Medulla oblongata (tissue), 1 donor: Measurements from ENCODE around the gene NPIPB6.

Experiments used
- DNase-seq: peaks from one replicate; pipeline ENCODE4 v3.0.0-alpha.2; 2015; ENCODE audit errors: extremely low spot score

The NPIPB6 gene

GRCh38 chr16:28324235-28324886 is 38.9 kb downstream of the NPIPB6 start:
- DNase-seq, result no peak

- peak; percentile 17 for DNase-seq
Measured at GRCh38 chr16:28321700-28322411, 41.5 kb downstream of the NPIPB6 start.

GRCh38 chr16:28320741-28321140 is 42.6 kb downstream of the NPIPB6 start:
- DNase-seq, result no peak

GRCh38 chr16:28320023-28320561 is 43.2 kb downstream of the NPIPB6 start:
- no peak for DNase-seq

- DNase-seq, result no peak
Measured at GRCh38 chr16:28319476-28320022, 43.8 kb downstream of the NPIPB6 start.

- no peak for DNase-seq
Measured at GRCh38 chr16:28318042-28318744, 45.1 kb downstream of the NPIPB6 start.

- peak; percentile 61 for DNase-seq
Measured at GRCh38 chr16:28317040-28317880, 46.0 kb downstream of the NPIPB6 start.

- no peak for DNase-seq
Measured at GRCh38 chr16:28316054-28316453, 47.3 kb downstream of the NPIPB6 start.

- no peak for DNase-seq
Measured at GRCh38 chr16:28313587-28313986, 49.7 kb downstream of the NPIPB6 start.

GRCh38 chr16:28312327-28312726 is 51.0 kb downstream of the NPIPB6 start:
- no peak for DNase-seq

- no peak for DNase-seq
Measured at GRCh38 chr16:28311913-28312312, 51.4 kb downstream of the NPIPB6 start.

GRCh38 chr16:28311413-28311812 is 51.9 kb downstream of the NPIPB6 start:
- no peak for DNase-seq

- no peak for DNase-seq
Measured at GRCh38 chr16:28310796-28311195, 52.5 kb downstream of the NPIPB6 start.

GRCh38 chr16:28309811-28310311 is 53.4 kb downstream of the NPIPB6 start:
- no peak for DNase-seq

GRCh38 chr16:28308794-28309584 is 54.3 kb downstream of the NPIPB6 start:
- DNase-seq, result no peak

GRCh38 chr16:28307936-28308335 is 55.4 kb downstream of the NPIPB6 start:
- DNase-seq, result no peak

GRCh38 chr16:28304214-28304613 is 59.1 kb downstream of the NPIPB6 start:
- no peak for DNase-seq

GRCh38 chr16:28303132-28303531 is 60.2 kb downstream of the NPIPB6 start:
- no peak for DNase-seq

GRCh38 chr16:28301620-28302019 is 61.7 kb downstream of the NPIPB6 start:
- DNase-seq, result no peak

GRCh38 chr16:28301154-28301553 is 62.2 kb downstream of the NPIPB6 start:
- no peak for DNase-seq
